IMR-90 (cell line): Measurements from ENCODE around the gene SLC2A3. TPM values are rescaled to one million over a fixed set of nuclear protein-coding genes. Genes with fewer than 3 reads are reported as not detected.

Source experiments
- ATAC-seq: fragments of 200-7000 bp; cut with Tn5 transposase; 2 replicates; pipeline ENCODE4 v1.9.1; 2020; ENCODE audit warnings: low read depth, mild to moderate bottlenecking, moderate library complexity
- BruUV-seq: library from RNA; stranded (reverse); fragments of 400-500 nt; replicated peaks from 2 replicates; lab custom pipeline; 2021; lab: Mats Ljungman, UMichigan
- CTCF ChIA-PET: fragments of 300-600 bp; formaldehyde crosslinking; extraction: SDS; loops from one replicate; lab custom pipeline; 2021; ENCODE audit warnings: antibody characterized with exemption; lab: Yijun Ruan, JAX
- POLR2A ChIA-PET: fragments of 300-600 bp; sonication (Branson Sonifier 250); formaldehyde crosslinking; loops from one replicate; lab custom pipeline; 2022; ENCODE audit warnings: antibody characterized with exemption; ENCODE audit not compliant: unreplicated experiment; lab: Charles Lee
- DNase-seq: peaks from one replicate; pipeline ENCODE4 v3.0.0; 2013
- H2AFZ ChIP-seq: replicated peaks from 2 replicates; pipeline ENCODE3; 2013; ENCODE audit warnings: low read length, mild to moderate bottlenecking; ENCODE audit not compliant: poor library complexity
- H2AK5ac ChIP-seq: 2 replicates; pipeline ENCODE4 v1.6.1; 2013; ENCODE audit warnings: low read depth, low read length, inconsistent platforms
- H2AK9ac ChIP-seq: replicated peaks from 2 replicates; pipeline ENCODE3; 2013; ENCODE audit warnings: mild to moderate bottlenecking, low read depth, low read length, moderate library complexity; ENCODE audit not compliant: poor library complexity
- H2BK120ac ChIP-seq: 2 replicates; pipeline ENCODE4 v1.6.1; 2013; ENCODE audit warnings: low read depth, low read length, inconsistent platforms
- H2BK15ac ChIP-seq: 3 replicates; pipeline ENCODE4 v1.6.1; 2013; ENCODE audit warnings: low read depth, low read length, inconsistent platforms
- H2BK20ac ChIP-seq: 2 replicates; pipeline ENCODE4 v1.6.1; 2013; ENCODE audit warnings: low read depth, mild to moderate bottlenecking, inconsistent platforms, low read length, moderate library complexity
- H2BK5ac ChIP-seq: 2 replicates; pipeline ENCODE4 v1.6.1; 2013; ENCODE audit warnings: mild to moderate bottlenecking, low read depth, low read length, inconsistent platforms; ENCODE audit not compliant: poor library complexity, severe bottlenecking
- H3K14ac ChIP-seq: replicated peaks from 2 replicates; pipeline ENCODE4 v1.6.1; 2013; ENCODE audit warnings: low read depth, low read length, inconsistent platforms
- H3K18ac ChIP-seq: 2 replicates; pipeline ENCODE4 v1.6.1; 2013; ENCODE audit warnings: low read depth, low read length, control low read depth
- H3K23ac ChIP-seq: 2 replicates; pipeline ENCODE4 v1.6.1; 2013; ENCODE audit warnings: low read depth, low read length, inconsistent platforms
- H3K27ac ChIP-seq: 2 replicates; pipeline ENCODE4 v1.5.1; 2013; ENCODE audit warnings: mild to moderate bottlenecking, control low read depth, low read length; ENCODE audit not compliant: insufficient read depth
- H3K27me3 ChIP-seq: 2 replicates; pipeline ENCODE4 v1.6.1; 2013; ENCODE audit warnings: low read length; ENCODE audit not compliant: control insufficient read depth, insufficient read depth
- H3K36me3 ChIP-seq: 2 replicates; pipeline ENCODE4 v1.6.1; 2013; ENCODE audit warnings: low read length, mixed read lengths; ENCODE audit not compliant: control insufficient read depth, insufficient read depth
- H3K4ac ChIP-seq: 2 replicates; pipeline ENCODE4 v1.6.1; 2013; ENCODE audit warnings: low read depth, low read length, inconsistent platforms
- H3K4me1 ChIP-seq: 2 replicates; pipeline ENCODE4 v1.6.1; 2013; ENCODE audit warnings: low read length, mixed read lengths; ENCODE audit not compliant: control insufficient read depth, insufficient read depth
- H3K4me2 ChIP-seq: 2 replicates; pipeline ENCODE4 v1.6.1; 2013; ENCODE audit warnings: low read depth, mild to moderate bottlenecking, control low read depth, low read length, moderate library complexity
- H3K4me3 ChIP-seq: 2 replicates; pipeline ENCODE4 v1.5.1; 2013; ENCODE audit warnings: low read depth, mild to moderate bottlenecking, control low read depth, low read length, moderate library complexity; ENCODE audit not compliant: insufficient read depth
- H3K56ac ChIP-seq: 2 replicates; pipeline ENCODE4 v1.6.1; 2013; ENCODE audit warnings: low read length, inconsistent platforms; ENCODE audit not compliant: insufficient read depth; ENCODE audit errors: extremely low read depth
- H3K79me1 ChIP-seq, 2 experiments: 2 replicates each; pipeline ENCODE4 v1.6.1; 2013; ENCODE audit warnings: low read length in 2 of 2, inconsistent platforms in 1 of 2, low read depth in 1 of 2
- H3K9ac ChIP-seq: 2 replicates; pipeline ENCODE4 v1.6.1; 2013; ENCODE audit warnings: low read depth, low read length, control low read depth
- H3K9me1 ChIP-seq: 2 replicates; pipeline ENCODE4 v1.6.1; 2013; ENCODE audit warnings: low read length, inconsistent platforms; ENCODE audit not compliant: insufficient read depth
- H3K9me3 ChIP-seq: 2 replicates; pipeline ENCODE4 v1.6.1; 2013; ENCODE audit warnings: low read length; ENCODE audit not compliant: control insufficient read depth, insufficient read depth
- H4K20me1 ChIP-seq: 2 replicates; pipeline ENCODE4 v1.6.1; 2013; ENCODE audit warnings: low read length, inconsistent platforms; ENCODE audit not compliant: insufficient read depth
- H4K5ac ChIP-seq: 2 replicates; pipeline ENCODE4 v1.6.1; 2013; ENCODE audit warnings: mild to moderate bottlenecking, low read depth, low read length, control low read depth
- H4K8ac ChIP-seq, 2 experiments: 2 replicates each; pipeline ENCODE4 v1.6.1; 2013; ENCODE audit warnings: low read depth in 2 of 2, low read length in 2 of 2, control low read depth in 1 of 2, inconsistent platforms in 1 of 2
- H4K91ac ChIP-seq: 2 replicates; pipeline ENCODE4 v1.6.1; 2013; ENCODE audit warnings: low read depth, low read length, inconsistent platforms; ENCODE audit not compliant: insufficient read depth
- BHLHE40 ChIP-seq: fragments of 150-350 bp; IDR thresholded peaks from 2 replicates; pipeline ENCODE4 v1.6.1; 2016; ENCODE audit warnings: mild to moderate bottlenecking, low read depth, low read length
- CHD1 ChIP-seq: IDR thresholded peaks from 2 replicates; pipeline ENCODE4 v1.6.1; 2012; ENCODE audit warnings: low read depth, low read length, improper control_type of control experiment
- FOS ChIP-seq: fragments of 150-350 bp; IDR thresholded peaks from 2 replicates; pipeline ENCODE4 v1.6.1; 2016; ENCODE audit warnings: low read depth, low read length
- MAFK ChIP-seq: IDR thresholded peaks from 2 replicates; pipeline ENCODE4 v1.6.1; 2012; ENCODE audit warnings: low read depth, low read length, improper control_type of control experiment
- MAZ ChIP-seq: IDR thresholded peaks from 2 replicates; pipeline ENCODE4 v1.6.1; 2012; ENCODE audit warnings: low read depth, mild to moderate bottlenecking, low read length, improper control_type of control experiment, moderate library complexity, borderline replicate concordance
- MXI1 ChIP-seq: IDR thresholded peaks from 2 replicates; pipeline ENCODE4 v1.6.1; 2012; ENCODE audit warnings: low read depth, mild to moderate bottlenecking, low read length, moderate library complexity, borderline replicate concordance
- NFE2L2 ChIP-seq: fragments of 150-350 bp; IDR thresholded peaks from 2 replicates; pipeline ENCODE4 v1.6.1; 2016; ENCODE audit warnings: low read depth, mild to moderate bottlenecking, low read length
- POLR2A ChIP-seq: IDR thresholded peaks from 2 replicates; pipeline ENCODE4 v1.6.1; 2012; ENCODE audit warnings: mild to moderate bottlenecking, low read depth, low read length
- RAD21 ChIP-seq: IDR thresholded peaks from 2 replicates; pipeline ENCODE4 v1.6.1; 2012; ENCODE audit warnings: low read length, improper control_type of control experiment
- RCOR1 ChIP-seq: IDR thresholded peaks from 2 replicates; pipeline ENCODE4 v1.6.1; 2012; ENCODE audit warnings: mild to moderate bottlenecking, low read length, improper control_type of control experiment; ENCODE audit not compliant: insufficient replicate concordance
- RFX5 ChIP-seq: IDR thresholded peaks from 2 replicates; pipeline ENCODE4 v1.8.0; 2012; ENCODE audit warnings: low read depth, mild to moderate bottlenecking, low read length, moderate library complexity
- USF2 ChIP-seq: fragments of 150-350 bp; IDR thresholded peaks from 2 replicates; pipeline ENCODE4 v1.6.1; 2017; ENCODE audit warnings: mild to moderate bottlenecking, antibody characterized with exemption, low read length, low read depth
- WGBS, 2 experiments: methylation state at CpG; one replicate each; pipeline versions ENCODE4 v1.1.5 to v1.1.7; 2013; ENCODE audit warnings: missing lambda C conversion rate in 2 of 2; ENCODE audit not compliant: insufficient read length in 1 of 2; ENCODE audit errors: extremely low coverage in 2 of 2; 5-methylcytosine and 5-hydroxymethylcytosine counted together
- dilution Hi-C: fragments of 300-500 bp; cut with HindIII; formaldehyde crosslinking; loops from one replicate; pipeline ENCODE4 v1.14.3; 2018; ENCODE audit warnings: low sequenced_read_pairs; ENCODE audit not compliant: unreplicated experiment
- in situ Hi-C: fragments of 300-500 bp; cut with MboI; formaldehyde crosslinking; loops from 3 replicates; pipeline ENCODE4 v1.14.3; 2019; ENCODE audit warnings: low sequenced_read_pairs, inconsistent platforms, mixed read lengths
- intact Hi-C: fragments of 100-400 bp; cut with micrococcal nuclease; formaldehyde crosslinking; loops from 2 replicates; pipeline ENCODE4 v1.10.0; 2022
- polyA plus RNA-seq, 3 experiments: library from polyadenylated mRNA; depleted of rRNA; stranded (reverse); fragments of >200 nt; gene quantifications; 2 replicates each; pipeline ENCODE4 v1.2.3, GENCODE V29; 2012; ENCODE audit warnings: low replicate concordance in 1 of 3
- total RNA-seq: library from RNA; depleted of rRNA; stranded (reverse); fragments of >200 nt; gene quantifications from 2 replicates; pipeline ENCODE4 v1.2.3, GENCODE V29; 2012
- TF ChIP-seq, protein P1 (sequence below): fragments of 150-350 bp; IDR thresholded peaks from 2 replicates; pipeline ENCODE4 v1.6.1; 2016; ENCODE audit warnings: low read depth, mild to moderate bottlenecking, low read length, moderate library complexity, borderline replicate concordance
- TF ChIP-seq, protein P2 (sequence below): conservative IDR thresholded peaks from 2 replicates; pipeline ENCODE4 v1.5.1; 2012; ENCODE audit warnings: mild to moderate bottlenecking, low read depth, low read length, improper control_type of control experiment

Gene SLC2A3
- total and polyA plus RNA-seq, 2 of the 4 experiments (the other 2 are of a cell fraction): 46.1 to 54.8 TPM

DNA sequence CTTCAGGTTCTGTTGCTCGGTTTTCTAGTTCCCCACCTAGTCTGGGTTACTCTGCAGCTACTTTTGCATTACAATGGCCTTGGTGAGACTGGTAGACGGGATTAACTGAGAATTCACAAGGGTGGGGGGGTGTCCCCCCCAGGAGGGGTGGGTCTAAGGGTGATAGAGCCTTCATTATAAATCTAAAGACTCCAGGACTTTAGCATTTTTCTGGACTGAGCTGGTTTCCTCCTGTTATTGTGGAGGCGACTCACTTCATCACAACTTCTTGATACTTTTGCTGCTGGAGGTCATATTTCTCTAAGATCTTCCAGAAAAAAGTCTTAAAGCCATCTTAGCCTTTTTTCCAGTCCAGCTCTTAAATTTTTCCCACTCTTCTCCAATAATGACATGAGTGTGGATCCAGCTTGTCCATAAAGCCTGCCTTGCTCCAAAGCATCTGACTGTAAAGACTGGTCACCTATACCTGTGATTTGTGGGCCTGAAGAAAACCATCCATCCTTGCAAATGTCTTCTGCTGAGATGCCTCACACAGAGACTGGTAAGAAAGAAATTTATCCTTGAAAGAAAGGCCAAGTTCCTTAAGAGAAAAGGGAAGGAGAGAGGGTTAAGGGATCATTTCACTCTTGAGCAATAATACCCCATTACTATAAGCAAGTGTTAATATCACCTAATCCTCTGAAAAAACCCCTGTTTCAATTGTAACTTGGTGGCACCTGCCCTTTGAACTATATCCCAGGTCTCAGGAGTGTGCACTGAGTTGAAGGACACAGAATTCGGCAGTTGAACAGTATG is 43.6 kb downstream of the SLC2A3 start:
- peak; percentile 19 for DNase-seq
- no peak overlapping the region for H3K4me2 ChIP-seq
- peaks cover 6% of the 10 kb centered on the region for H3K4me1 ChIP-seq
- ATAC-seq: no peak
- no peak overlapping the region for H4K91ac ChIP-seq
- no peak overlapping the region for H2BK20ac ChIP-seq
- intact Hi-C loops (no loop called here), dilution Hi-C loops (no loop called here), in situ Hi-C loops (no loop called here)
- H3K23ac ChIP-seq: no peak overlapping the region
- 100% methylated on average over 1 of the region's 4 CpGs; no CpG with 5 or more reads in 1 of the 2 experiments for WGBS, 2 experiments
- H4K8ac ChIP-seq: 0 out of 4 replicates have a peak overlapping the region, but pooled peaks of 1 of the 2 experiments have one; percentile 47
- H3K18ac ChIP-seq: 0 out of 2 replicates have a peak overlapping the region, but pooled peaks have one; percentile 23
- H3K9ac ChIP-seq: no peak overlapping the region
- no peak overlapping the region for H2AK9ac ChIP-seq
- no peaks in the 10 kb centered on the region for H3K36me3 ChIP-seq
- POLR2A ChIA-PET: no interaction called here
- no peak overlapping the region for H3K27ac ChIP-seq
- no peaks in the 10 kb centered on the region for H3K79me1 ChIP-seq
- H3K4ac ChIP-seq: no peak overlapping the region
- H2AK5ac ChIP-seq: no peak overlapping the region
- no peak overlapping the region for H4K5ac ChIP-seq
- BruUV-seq: no TSS peak
- H2BK5ac ChIP-seq: no peak overlapping the region
- no peak overlapping the region for H2BK120ac ChIP-seq
- no peak overlapping the region for H3K14ac ChIP-seq
- no peaks in the 10 kb centered on the region for H4K20me1 ChIP-seq
- H3K27me3 ChIP-seq: no peaks in the 10 kb centered on the region
- CTCF ChIA-PET: no interaction called here
- TF ChIP-seq MAFK (no peak), USF2 (no peak), CHD1 (no peak), FOS (no peak), MAZ (no peak), RFX5 (no peak), NFE2L2 (no peak), RCOR1 (no peak), RAD21 (no peak), MXI1 (no peak), POLR2A (no peak), BHLHE40 (no peak)
- TF ChIP-seq, protein P1, sequence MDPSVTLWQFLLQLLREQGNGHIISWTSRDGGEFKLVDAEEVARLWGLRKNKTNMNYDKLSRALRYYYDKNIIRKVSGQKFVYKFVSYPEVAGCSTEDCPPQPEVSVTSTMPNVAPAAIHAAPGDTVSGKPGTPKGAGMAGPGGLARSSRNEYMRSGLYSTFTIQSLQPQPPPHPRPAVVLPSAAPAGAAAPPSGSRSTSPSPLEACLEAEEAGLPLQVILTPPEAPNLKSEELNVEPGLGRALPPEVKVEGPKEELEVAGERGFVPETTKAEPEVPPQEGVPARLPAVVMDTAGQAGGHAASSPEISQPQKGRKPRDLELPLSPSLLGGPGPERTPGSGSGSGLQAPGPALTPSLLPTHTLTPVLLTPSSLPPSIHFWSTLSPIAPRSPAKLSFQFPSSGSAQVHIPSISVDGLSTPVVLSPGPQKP: no peak
- TF ChIP-seq, protein P2, sequence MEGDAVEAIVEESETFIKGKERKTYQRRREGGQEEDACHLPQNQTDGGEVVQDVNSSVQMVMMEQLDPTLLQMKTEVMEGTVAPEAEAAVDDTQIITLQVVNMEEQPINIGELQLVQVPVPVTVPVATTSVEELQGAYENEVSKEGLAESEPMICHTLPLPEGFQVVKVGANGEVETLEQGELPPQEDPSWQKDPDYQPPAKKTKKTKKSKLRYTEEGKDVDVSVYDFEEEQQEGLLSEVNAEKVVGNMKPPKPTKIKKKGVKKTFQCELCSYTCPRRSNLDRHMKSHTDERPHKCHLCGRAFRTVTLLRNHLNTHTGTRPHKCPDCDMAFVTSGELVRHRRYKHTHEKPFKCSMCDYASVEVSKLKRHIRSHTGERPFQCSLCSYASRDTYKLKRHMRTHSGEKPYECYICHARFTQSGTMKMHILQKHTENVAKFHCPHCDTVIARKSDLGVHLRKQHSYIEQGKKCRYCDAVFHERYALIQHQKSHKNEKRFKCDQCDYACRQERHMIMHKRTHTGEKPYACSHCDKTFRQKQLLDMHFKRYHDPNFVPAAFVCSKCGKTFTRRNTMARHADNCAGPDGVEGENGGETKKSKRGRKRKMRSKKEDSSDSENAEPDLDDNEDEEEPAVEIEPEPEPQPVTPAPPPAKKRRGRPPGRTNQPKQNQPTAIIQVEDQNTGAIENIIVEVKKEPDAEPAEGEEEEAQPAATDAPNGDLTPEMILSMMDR: no peak
- H3K56ac ChIP-seq: no peak overlapping the region
- H2AFZ ChIP-seq: no peak overlapping the region
- no peaks in the 10 kb centered on the region for H3K9me3 ChIP-seq
- no peak overlapping the region for H3K4me3 ChIP-seq
- no peak overlapping the region for H2BK15ac ChIP-seq
- H3K9me1 ChIP-seq: no peaks in the 10 kb centered on the region
